ENCODE results near the gene ARHGDIB. TPM values are rescaled to one million over a fixed set of nuclear protein-coding genes. Genes with fewer than 3 reads are reported as not detected.
A peak's percentile ranks its signal among the peaks of the same experiment; 100 is the strongest.

Gene ARHGDIB
- total and polyA plus RNA-seq, 5 donors from 2014 or later = 1,263 to 4,641 (median 3,646) TPM

DNA sequence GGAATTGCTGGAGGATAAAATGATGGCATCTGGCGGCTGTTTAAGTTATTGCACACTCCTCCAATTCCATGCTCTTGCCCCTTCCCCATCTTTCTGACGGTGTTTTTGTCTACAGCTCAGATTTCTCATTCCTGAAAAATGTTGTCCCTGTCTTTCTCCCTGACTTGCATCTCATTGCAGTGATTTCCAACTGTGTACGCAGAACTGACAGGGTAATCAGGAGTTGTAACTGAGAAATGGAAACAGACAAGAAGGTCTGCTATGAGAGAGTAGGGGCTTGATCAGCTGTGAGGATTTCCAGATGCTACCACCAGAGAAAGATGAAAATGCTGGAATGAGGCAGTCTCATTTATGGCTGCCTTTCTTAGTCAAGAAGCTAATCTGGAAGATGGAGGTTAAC, 24.4 kb downstream of the ARHGDIB start:
- no peak overlapping the region for H3K4me3 ChIP-seq (ENCODE audit: low read depth, low read length)
- Mint-ChIP-seq H3K36me3 (peaks cover 69% of the 10 kb centered on the region), H3K27ac (peak overlapping the region; percentile 87 to 93 (median 91)), H3K4me3 (peak overlapping the region in 2 of 4 donors; percentile 11 to 18), H3K4me1 (peaks cover 13 to 63% (median 53%) of the 10 kb centered on the region in 4 donors), H3K27me3 (no peaks in the 10 kb centered on the region), H3K9me3 (peaks cover 0 to 2% (median 0%) of the 10 kb centered on the region in 7 donors)
- ATAC-seq (ENCODE audit: low read depth in 2 of 2) (no peak), DNase-seq (no peak)
- H3K27me3 ChIP-seq (ENCODE audit: control insufficient read depth, insufficient read depth, low read length) = no peaks in the 10 kb centered on the region
- peaks cover 30% of the 10 kb centered on the region for H3K4me1 ChIP-seq (ENCODE audit: control insufficient read depth, insufficient read depth, low read length, poor library complexity, severe bottlenecking)
- H3K9me3 ChIP-seq (ENCODE audit: control insufficient read depth in 2 of 2, low read length in 2 of 2) = no peaks in the 10 kb centered on the region
- H3K36me3 ChIP-seq (ENCODE audit: control insufficient read depth, insufficient read depth, low read length) = peaks cover 71% of the 10 kb centered on the region
- peak overlapping the region; percentile 50 for H3K27ac ChIP-seq (ENCODE audit: insufficient read depth, low read length, poor library complexity, severe bottlenecking)

DNA sequence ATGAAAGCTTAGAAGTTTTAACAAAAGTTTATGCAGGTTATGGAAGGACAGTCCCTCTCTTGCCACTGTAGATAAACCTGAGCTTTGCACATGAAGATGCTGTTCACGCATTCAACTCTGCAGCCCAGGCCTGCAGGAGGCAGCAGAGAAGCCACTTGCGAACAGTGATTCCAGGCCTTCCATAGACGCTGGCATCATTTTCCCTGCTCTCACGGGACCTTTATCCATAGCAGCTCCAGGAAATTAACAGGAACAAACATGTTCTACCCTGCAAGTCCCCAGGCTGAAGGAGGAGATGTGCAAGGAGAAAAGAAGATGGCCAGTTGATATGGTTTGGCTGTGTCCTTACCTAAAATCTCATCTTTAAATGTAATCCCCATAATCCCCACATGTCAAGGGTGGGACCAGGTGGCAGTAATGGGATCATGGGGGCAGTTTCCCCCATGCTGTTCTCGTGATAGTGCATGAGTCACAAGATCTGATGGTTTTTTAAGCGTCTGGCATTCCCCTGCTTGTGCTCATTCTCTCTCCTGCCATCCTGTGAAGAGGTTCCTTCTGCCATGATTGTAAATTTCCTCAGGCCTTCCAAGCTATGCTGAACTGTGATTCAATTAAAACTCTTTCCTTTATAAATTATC, 25.1 kb downstream of the ARHGDIB start:
- Histone ChIP-seq H3K36me3 (ENCODE audit: control insufficient read depth, insufficient read depth, low read length) (peaks cover 72% of the 10 kb centered on the region), H3K4me3 (ENCODE audit: low read depth, low read length) (no peak overlapping the region), H3K9me3 (ENCODE audit: control insufficient read depth in 2 of 2, low read length in 2 of 2) (no peaks in the 10 kb centered on the region), H3K27ac (ENCODE audit: insufficient read depth, low read length, poor library complexity, severe bottlenecking) (no peak overlapping the region), H3K4me1 (ENCODE audit: control insufficient read depth, insufficient read depth, low read length, poor library complexity, severe bottlenecking) (peaks cover 30% of the 10 kb centered on the region), H3K27me3 (ENCODE audit: control insufficient read depth, insufficient read depth, low read length) (no peaks in the 10 kb centered on the region)
- H3K9me3 Mint-ChIP-seq = peaks cover 0 to 2% (median 0%) of the 10 kb centered on the region in 7 donors
- peak overlapping the region; percentile 47 to 93 (median 78) for H3K27ac Mint-ChIP-seq
- H3K27me3 Mint-ChIP-seq = no peaks in the 10 kb centered on the region
- peaks cover 70% of the 10 kb centered on the region for H3K36me3 Mint-ChIP-seq
- DNase-seq (peak in 1 of 3 donors; percentile 40), ATAC-seq (ENCODE audit: low read depth in 2 of 2) (peak in 1 of 2 donors; percentile 40)
- peak overlapping the region in 1 of 4 donors; percentile 10 for H3K4me3 Mint-ChIP-seq
- H3K4me1 Mint-ChIP-seq = peaks cover 13 to 61% (median 51%) of the 10 kb centered on the region in 4 donors

DNA sequence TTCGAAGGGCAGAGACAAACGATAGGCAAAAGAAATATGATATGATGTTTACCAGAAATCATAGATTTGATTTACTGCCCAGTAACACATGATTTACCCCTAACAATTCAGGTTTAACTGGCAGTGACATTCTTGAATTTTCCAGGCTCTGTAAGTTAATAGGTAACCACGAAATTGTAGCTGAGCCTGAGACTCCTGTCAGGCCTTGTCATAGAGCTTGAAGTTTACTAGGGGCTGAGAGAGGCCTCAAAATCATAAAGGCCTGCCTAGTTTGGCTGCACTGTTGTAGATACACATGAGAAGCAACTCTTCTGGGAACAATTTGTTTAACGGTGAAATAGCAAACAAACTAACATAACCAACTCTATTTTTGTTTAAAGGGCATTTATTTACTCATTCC, 26.4 kb downstream of the ARHGDIB start:
- peak overlapping the region in 2 of 3 donors; percentile 33 to 93 for H3K27ac Mint-ChIP-seq
- ATAC-seq (ENCODE audit: low read depth in 2 of 2) (no peak), DNase-seq (no peak)
- Histone ChIP-seq H3K4me3 (ENCODE audit: low read depth, low read length) (no peak overlapping the region), H3K27me3 (ENCODE audit: control insufficient read depth, insufficient read depth, low read length) (no peaks in the 10 kb centered on the region), H3K4me1 (ENCODE audit: control insufficient read depth, insufficient read depth, low read length, poor library complexity, severe bottlenecking) (peaks cover 30% of the 10 kb centered on the region), H3K27ac (ENCODE audit: insufficient read depth, low read length, poor library complexity, severe bottlenecking) (no peak overlapping the region), H3K9me3 (ENCODE audit: control insufficient read depth in 2 of 2, low read length in 2 of 2) (no peaks in the 10 kb centered on the region), H3K36me3 (ENCODE audit: control insufficient read depth, insufficient read depth, low read length) (peaks cover 74% of the 10 kb centered on the region)
- peaks cover 66% of the 10 kb centered on the region for H3K36me3 Mint-ChIP-seq
- H3K4me1 Mint-ChIP-seq = peaks cover 21 to 52% (median 43%) of the 10 kb centered on the region in 4 donors
- no peaks in the 10 kb centered on the region for H3K27me3 Mint-ChIP-seq
- H3K9me3 Mint-ChIP-seq = peaks cover 0 to 2% (median 0%) of the 10 kb centered on the region in 7 donors
- no peak overlapping the region for H3K4me3 Mint-ChIP-seq

DNA sequence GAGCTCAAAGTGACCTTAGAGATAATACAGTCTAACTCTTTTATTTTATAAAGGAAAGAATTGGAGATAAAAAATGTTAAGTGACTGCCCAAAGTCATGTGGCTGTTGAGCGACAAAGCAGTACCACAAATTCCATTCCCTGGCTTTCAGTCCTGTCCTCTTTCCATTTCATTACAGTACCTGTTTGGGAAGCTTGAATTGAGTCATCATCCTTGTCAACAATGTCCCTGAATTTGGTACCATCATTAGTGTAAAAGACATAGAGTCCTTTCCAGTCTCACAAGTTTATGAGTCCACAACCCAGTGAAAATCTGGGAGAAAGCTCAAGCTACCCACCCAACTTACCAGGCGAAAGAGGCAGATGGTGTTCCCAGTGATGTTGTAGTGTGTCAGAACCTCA, 26.9 kb downstream of the ARHGDIB start:
- DNase-seq (no peak), ATAC-seq (ENCODE audit: low read depth in 2 of 2) (no peak)
- Histone ChIP-seq H3K4me1 (ENCODE audit: control insufficient read depth, insufficient read depth, low read length, poor library complexity, severe bottlenecking) (peaks cover 25% of the 10 kb centered on the region), H3K9me3 (ENCODE audit: control insufficient read depth in 2 of 2, low read length in 2 of 2) (no peaks in the 10 kb centered on the region), H3K36me3 (ENCODE audit: control insufficient read depth, insufficient read depth, low read length) (peaks cover 75% of the 10 kb centered on the region), H3K27me3 (ENCODE audit: control insufficient read depth, insufficient read depth, low read length) (no peaks in the 10 kb centered on the region), H3K4me3 (ENCODE audit: low read depth, low read length) (no peak overlapping the region), H3K27ac (ENCODE audit: insufficient read depth, low read length, poor library complexity, severe bottlenecking) (no peak overlapping the region)
- peaks cover 65% of the 10 kb centered on the region for H3K36me3 Mint-ChIP-seq
- H3K9me3 Mint-ChIP-seq = peaks cover 0 to 2% (median 0%) of the 10 kb centered on the region in 7 donors
- peak overlapping the region in 1 of 3 donors; percentile 11 for H3K27ac Mint-ChIP-seq
- no peak overlapping the region for H3K4me3 Mint-ChIP-seq
- peaks cover 16 to 47% (median 38%) of the 10 kb centered on the region in 4 donors for H3K4me1 Mint-ChIP-seq
- H3K27me3 Mint-ChIP-seq = no peaks in the 10 kb centered on the region

DNA sequence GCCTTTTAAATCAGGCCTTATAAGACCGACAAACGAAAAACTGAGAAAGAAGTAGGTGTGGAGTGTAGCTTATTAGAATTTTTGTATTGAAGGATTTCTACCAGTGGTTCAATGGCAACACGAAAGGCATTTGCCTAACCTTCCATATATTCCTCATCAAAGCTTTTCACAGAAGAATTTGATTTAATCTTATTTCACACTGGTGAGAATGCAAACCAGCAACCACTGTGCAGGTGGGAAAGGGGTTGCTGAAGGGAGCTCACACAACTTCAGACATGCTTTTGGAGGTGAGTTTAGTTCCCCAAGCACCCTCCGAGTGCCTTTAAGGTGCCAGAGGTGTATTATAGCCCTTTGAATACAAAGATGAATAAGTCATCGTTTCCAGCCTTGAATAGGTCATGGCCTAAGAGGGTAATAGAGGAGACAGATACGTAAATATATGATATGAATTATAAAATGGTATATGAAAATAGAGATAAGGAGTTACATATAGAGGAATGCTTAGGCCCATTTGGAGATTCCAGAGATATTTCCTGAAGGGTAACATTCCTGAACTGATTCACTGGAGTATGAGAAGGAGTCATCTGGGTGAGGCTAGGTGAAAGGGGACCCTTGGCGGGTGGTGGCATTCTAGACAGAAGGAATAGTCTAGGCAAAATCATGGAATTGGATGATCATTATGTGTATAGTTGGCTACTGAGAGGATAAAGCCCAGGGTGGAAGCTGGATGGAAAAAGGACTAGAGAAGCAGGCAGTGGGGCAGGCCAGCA, 29.4 kb downstream of the ARHGDIB start:
- H3K4me3 ChIP-seq (ENCODE audit: low read depth, low read length) = no peak overlapping the region
- Mint-ChIP-seq H3K4me3 (no peak overlapping the region), H3K4me1 (peaks cover 16 to 25% (median 22%) of the 10 kb centered on the region in 4 donors), H3K9me3 (no peaks in the 10 kb centered on the region), H3K27me3 (no peaks in the 10 kb centered on the region), H3K27ac (peak overlapping the region in 1 of 3 donors; percentile 52), H3K36me3 (peaks cover 65% of the 10 kb centered on the region)
- H3K27ac ChIP-seq (ENCODE audit: insufficient read depth, low read length, poor library complexity, severe bottlenecking) = no peak overlapping the region
- peaks cover 1% of the 10 kb centered on the region for H3K4me1 ChIP-seq (ENCODE audit: control insufficient read depth, insufficient read depth, low read length, poor library complexity, severe bottlenecking)
- DNase-seq (no peak), ATAC-seq (ENCODE audit: low read depth in 2 of 2) (no peak)
- peaks cover 89% of the 10 kb centered on the region for H3K36me3 ChIP-seq (ENCODE audit: control insufficient read depth, insufficient read depth, low read length)
- H3K27me3 ChIP-seq (ENCODE audit: control insufficient read depth, insufficient read depth, low read length) = no peaks in the 10 kb centered on the region
- no peaks in the 10 kb centered on the region for H3K9me3 ChIP-seq (ENCODE audit: control insufficient read depth in 2 of 2, low read length in 2 of 2)

DNA sequence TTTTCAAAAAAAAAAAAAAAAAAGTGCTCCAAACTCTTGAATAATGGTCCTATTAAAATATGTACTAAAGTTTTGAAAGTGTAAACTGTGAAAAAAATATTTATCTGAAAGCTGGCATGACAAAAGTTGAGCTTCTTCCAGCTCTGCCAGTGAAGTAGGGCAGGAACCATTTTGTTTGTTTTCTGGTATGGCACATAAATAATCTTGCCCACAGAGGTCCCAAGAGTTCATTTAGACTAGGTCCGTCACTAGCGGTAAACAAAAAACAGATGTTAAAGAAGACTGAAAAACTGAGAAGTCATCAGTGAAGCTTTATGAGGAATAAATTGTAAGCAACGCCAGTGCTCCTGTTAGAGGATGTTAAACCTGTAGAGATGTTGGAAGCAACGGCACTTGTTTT, 30.0 kb downstream of the ARHGDIB start:
- DNase-seq = no peak
- Histone ChIP-seq H3K27ac (ENCODE audit: insufficient read depth, low read length, poor library complexity, severe bottlenecking) (no peak overlapping the region), H3K9me3 (ENCODE audit: control insufficient read depth in 2 of 2, low read length in 2 of 2) (no peaks in the 10 kb centered on the region), H3K27me3 (ENCODE audit: control insufficient read depth, insufficient read depth, low read length) (no peaks in the 10 kb centered on the region), H3K4me1 (ENCODE audit: control insufficient read depth, insufficient read depth, low read length, poor library complexity, severe bottlenecking) (no peaks in the 10 kb centered on the region), H3K4me3 (ENCODE audit: low read depth, low read length) (no peak overlapping the region), H3K36me3 (ENCODE audit: control insufficient read depth, insufficient read depth, low read length) (peaks cover 85% of the 10 kb centered on the region)
- no peaks in the 10 kb centered on the region for H3K9me3 Mint-ChIP-seq
- H3K36me3 Mint-ChIP-seq = peaks cover 65% of the 10 kb centered on the region
- no peak for ATAC-seq (ENCODE audit: low read depth in 2 of 2)
- H3K4me1 Mint-ChIP-seq = peaks cover 9 to 26% (median 22%) of the 10 kb centered on the region in 4 donors
- no peak overlapping the region for H3K4me3 Mint-ChIP-seq
- no peaks in the 10 kb centered on the region for H3K27me3 Mint-ChIP-seq
- H3K27ac Mint-ChIP-seq = no peak overlapping the region

DNA sequence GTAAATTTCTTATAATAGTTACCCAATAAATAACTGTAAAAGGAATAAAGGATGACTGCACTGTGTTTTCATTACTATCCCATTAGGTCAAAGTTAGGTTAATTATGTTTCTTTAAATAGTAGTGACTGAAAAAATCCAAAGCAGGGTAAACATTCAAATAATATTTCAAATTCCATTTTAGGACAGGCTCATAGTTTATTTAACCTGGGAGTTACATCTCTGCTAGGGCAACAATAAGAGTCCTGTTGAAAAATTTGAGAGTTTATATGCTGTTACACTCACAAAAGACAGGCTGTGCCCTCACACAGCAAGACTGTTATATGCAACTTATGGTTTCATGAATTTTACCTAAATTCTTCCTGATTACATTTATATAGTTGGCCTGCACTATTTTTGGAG, 31.1 kb downstream of the ARHGDIB start:
- ATAC-seq (ENCODE audit: low read depth in 2 of 2) (no peak), DNase-seq (no peak)
- no peaks in the 10 kb centered on the region for H3K27me3 ChIP-seq (ENCODE audit: control insufficient read depth, insufficient read depth, low read length)
- H3K9me3 ChIP-seq (ENCODE audit: control insufficient read depth in 2 of 2, low read length in 2 of 2) = no peaks in the 10 kb centered on the region
- H3K36me3 Mint-ChIP-seq = peaks cover 59% of the 10 kb centered on the region
- peaks cover 84% of the 10 kb centered on the region for H3K36me3 ChIP-seq (ENCODE audit: control insufficient read depth, insufficient read depth, low read length)
- H3K27ac ChIP-seq (ENCODE audit: insufficient read depth, low read length, poor library complexity, severe bottlenecking) = no peak overlapping the region
- no peaks in the 10 kb centered on the region for H3K9me3 Mint-ChIP-seq
- no peaks in the 10 kb centered on the region for H3K27me3 Mint-ChIP-seq
- H3K4me3 Mint-ChIP-seq = no peak overlapping the region
- no peaks in the 10 kb centered on the region for H3K4me1 ChIP-seq (ENCODE audit: control insufficient read depth, insufficient read depth, low read length, poor library complexity, severe bottlenecking)
- H3K4me1 Mint-ChIP-seq = peaks cover 4 to 25% (median 18%) of the 10 kb centered on the region in 4 donors
- no peak overlapping the region for H3K27ac Mint-ChIP-seq
- H3K4me3 ChIP-seq (ENCODE audit: low read depth, low read length) = no peak overlapping the region
